H1 (cell line): Measurements from ENCODE around the gene THOC6. TPM values are rescaled to one million over a fixed set of nuclear protein-coding genes. Genes with fewer than 3 reads are reported as not detected.

ENCODE experiments used
- EGR1 ChIP-seq: IDR thresholded peaks from 2 replicates; pipeline ENCODE4 v1.6.1; 2011; ENCODE audit warnings: low read depth, low read length, borderline replicate concordance
- GTF2F1 ChIP-seq: IDR thresholded peaks from 2 replicates; pipeline ENCODE4 v1.6.1; 2012; ENCODE audit warnings: low read depth, low read length, improper control_type of control experiment, borderline replicate concordance
- JUND ChIP-seq: IDR thresholded peaks from 2 replicates; pipeline ENCODE4 v1.6.1; 2011; ENCODE audit warnings: mild to moderate bottlenecking, improper control_type of control experiment, low read length
- KDM4A ChIP-seq: IDR thresholded peaks from one replicate; pipeline ENCODE4 v1.7.1; 2012; ENCODE audit warnings: low read depth, mild to moderate bottlenecking, moderate library complexity, low read length, inconsistent platforms; ENCODE audit not compliant: severe bottlenecking
- NANOG ChIP-seq: IDR thresholded peaks from 2 replicates; pipeline ENCODE4 v1.6.1; 2011; ENCODE audit warnings: low read length, low read depth, mild to moderate bottlenecking, inconsistent platforms; ENCODE audit not compliant: insufficient read depth, poor library complexity, severe bottlenecking
- RFX5 ChIP-seq: IDR thresholded peaks from 2 replicates; pipeline ENCODE4 v1.6.1; 2011; ENCODE audit warnings: low read depth, low read length, improper control_type of control experiment, borderline replicate concordance
- SAP30 ChIP-seq: fragments of 300-600 bp; sonication (generic); IDR thresholded peaks from 2 replicates; pipeline ENCODE4 v1.7.1; 2012; ENCODE audit warnings: low read length, moderate library complexity, mild to moderate bottlenecking, inconsistent platforms; ENCODE audit not compliant: insufficient read depth, insufficient replicate concordance
- SIX5 ChIP-seq: IDR thresholded peaks from 2 replicates; pipeline ENCODE4 v1.6.1; 2011; ENCODE audit warnings: mild to moderate bottlenecking, low read depth, low read length
- SP2 ChIP-seq: IDR thresholded peaks from 2 replicates; pipeline ENCODE4 v1.6.1; 2012; ENCODE audit warnings: mild to moderate bottlenecking, low read length, inconsistent platforms
- TBP ChIP-seq: IDR thresholded peaks from 2 replicates; pipeline ENCODE4 v1.6.1; 2011; ENCODE audit warnings: low read depth, low read length, improper control_type of control experiment
- TEAD4 ChIP-seq: IDR thresholded peaks from 2 replicates; pipeline ENCODE4 v1.6.1; 2012; ENCODE audit warnings: low read depth, low read length, inconsistent platforms, mixed read lengths
- YY1 ChIP-seq: IDR thresholded peaks from 2 replicates; pipeline ENCODE4 v1.6.1; 2011; ENCODE audit warnings: low read depth, mild to moderate bottlenecking, low read length
- polyA plus RNA-seq, 7 experiments: library from polyadenylated mRNA; depleted of rRNA in 3 of 7; stranded (reverse) in 5 of 7; unstranded in 2 of 7; fragments of >200 nt in 5 of 7; fragments of 200-250 nt in 2 of 7; gene quantifications; 1 replicate in 5 of 7; 2 replicates in 1 of 7; 4 replicates in 1 of 7; pipeline versions ENCODE4 v1.2.1 to v1.2.3, GENCODE V29; 2011 to 2013; ENCODE audit warnings: missing spikeins in 2 of 7, mixed read lengths in 2 of 7
- total RNA-seq: library from RNA; stranded (reverse); fragmentation: NEBNext Ultra II Directional; extraction: Animal tissue kit (Norgen Biotek cat#: 25700); gene quantifications from 2 replicates; pipeline ENCODE4 v1.2.1, GENCODE V29; 2021
- TF ChIP-seq, protein P1 (sequence below): fragments of 300-600 bp; sonication (generic); IDR thresholded peaks from 2 replicates; pipeline ENCODE4 v1.7.1; 2012; ENCODE audit warnings: low read length, moderate library complexity, mild to moderate bottlenecking, inconsistent platforms; ENCODE audit not compliant: insufficient replicate concordance

THOC6 gene
- total and polyA plus RNA-seq, 2 of the 8 experiments (the other 6 are each of a cell fraction or from before 2014, with no cell fraction given) = 78.5 to 111 TPM

DNA sequence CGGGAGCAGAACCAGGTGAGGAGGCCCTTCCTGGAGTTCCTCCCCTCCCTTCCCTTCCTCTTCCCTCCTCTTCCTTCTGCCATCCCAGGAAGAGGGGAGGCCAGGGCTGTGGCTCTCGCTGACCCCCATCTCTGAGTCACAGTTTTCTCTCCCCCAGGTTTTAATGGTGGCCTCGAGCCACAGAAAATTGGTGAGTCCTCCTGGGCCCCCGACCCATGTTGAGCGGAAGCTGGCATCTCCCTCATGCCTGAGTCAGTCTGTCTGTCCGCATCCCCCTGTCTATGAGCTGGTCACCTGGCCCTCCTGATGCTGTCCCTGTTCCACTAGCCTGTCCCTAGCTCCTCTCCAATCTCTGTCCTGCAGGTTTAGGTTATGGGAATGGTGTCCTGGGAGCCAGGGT lies 23.9 kb upstream of the THOC6 start (continued):
- TF ChIP-seq, protein P1, sequence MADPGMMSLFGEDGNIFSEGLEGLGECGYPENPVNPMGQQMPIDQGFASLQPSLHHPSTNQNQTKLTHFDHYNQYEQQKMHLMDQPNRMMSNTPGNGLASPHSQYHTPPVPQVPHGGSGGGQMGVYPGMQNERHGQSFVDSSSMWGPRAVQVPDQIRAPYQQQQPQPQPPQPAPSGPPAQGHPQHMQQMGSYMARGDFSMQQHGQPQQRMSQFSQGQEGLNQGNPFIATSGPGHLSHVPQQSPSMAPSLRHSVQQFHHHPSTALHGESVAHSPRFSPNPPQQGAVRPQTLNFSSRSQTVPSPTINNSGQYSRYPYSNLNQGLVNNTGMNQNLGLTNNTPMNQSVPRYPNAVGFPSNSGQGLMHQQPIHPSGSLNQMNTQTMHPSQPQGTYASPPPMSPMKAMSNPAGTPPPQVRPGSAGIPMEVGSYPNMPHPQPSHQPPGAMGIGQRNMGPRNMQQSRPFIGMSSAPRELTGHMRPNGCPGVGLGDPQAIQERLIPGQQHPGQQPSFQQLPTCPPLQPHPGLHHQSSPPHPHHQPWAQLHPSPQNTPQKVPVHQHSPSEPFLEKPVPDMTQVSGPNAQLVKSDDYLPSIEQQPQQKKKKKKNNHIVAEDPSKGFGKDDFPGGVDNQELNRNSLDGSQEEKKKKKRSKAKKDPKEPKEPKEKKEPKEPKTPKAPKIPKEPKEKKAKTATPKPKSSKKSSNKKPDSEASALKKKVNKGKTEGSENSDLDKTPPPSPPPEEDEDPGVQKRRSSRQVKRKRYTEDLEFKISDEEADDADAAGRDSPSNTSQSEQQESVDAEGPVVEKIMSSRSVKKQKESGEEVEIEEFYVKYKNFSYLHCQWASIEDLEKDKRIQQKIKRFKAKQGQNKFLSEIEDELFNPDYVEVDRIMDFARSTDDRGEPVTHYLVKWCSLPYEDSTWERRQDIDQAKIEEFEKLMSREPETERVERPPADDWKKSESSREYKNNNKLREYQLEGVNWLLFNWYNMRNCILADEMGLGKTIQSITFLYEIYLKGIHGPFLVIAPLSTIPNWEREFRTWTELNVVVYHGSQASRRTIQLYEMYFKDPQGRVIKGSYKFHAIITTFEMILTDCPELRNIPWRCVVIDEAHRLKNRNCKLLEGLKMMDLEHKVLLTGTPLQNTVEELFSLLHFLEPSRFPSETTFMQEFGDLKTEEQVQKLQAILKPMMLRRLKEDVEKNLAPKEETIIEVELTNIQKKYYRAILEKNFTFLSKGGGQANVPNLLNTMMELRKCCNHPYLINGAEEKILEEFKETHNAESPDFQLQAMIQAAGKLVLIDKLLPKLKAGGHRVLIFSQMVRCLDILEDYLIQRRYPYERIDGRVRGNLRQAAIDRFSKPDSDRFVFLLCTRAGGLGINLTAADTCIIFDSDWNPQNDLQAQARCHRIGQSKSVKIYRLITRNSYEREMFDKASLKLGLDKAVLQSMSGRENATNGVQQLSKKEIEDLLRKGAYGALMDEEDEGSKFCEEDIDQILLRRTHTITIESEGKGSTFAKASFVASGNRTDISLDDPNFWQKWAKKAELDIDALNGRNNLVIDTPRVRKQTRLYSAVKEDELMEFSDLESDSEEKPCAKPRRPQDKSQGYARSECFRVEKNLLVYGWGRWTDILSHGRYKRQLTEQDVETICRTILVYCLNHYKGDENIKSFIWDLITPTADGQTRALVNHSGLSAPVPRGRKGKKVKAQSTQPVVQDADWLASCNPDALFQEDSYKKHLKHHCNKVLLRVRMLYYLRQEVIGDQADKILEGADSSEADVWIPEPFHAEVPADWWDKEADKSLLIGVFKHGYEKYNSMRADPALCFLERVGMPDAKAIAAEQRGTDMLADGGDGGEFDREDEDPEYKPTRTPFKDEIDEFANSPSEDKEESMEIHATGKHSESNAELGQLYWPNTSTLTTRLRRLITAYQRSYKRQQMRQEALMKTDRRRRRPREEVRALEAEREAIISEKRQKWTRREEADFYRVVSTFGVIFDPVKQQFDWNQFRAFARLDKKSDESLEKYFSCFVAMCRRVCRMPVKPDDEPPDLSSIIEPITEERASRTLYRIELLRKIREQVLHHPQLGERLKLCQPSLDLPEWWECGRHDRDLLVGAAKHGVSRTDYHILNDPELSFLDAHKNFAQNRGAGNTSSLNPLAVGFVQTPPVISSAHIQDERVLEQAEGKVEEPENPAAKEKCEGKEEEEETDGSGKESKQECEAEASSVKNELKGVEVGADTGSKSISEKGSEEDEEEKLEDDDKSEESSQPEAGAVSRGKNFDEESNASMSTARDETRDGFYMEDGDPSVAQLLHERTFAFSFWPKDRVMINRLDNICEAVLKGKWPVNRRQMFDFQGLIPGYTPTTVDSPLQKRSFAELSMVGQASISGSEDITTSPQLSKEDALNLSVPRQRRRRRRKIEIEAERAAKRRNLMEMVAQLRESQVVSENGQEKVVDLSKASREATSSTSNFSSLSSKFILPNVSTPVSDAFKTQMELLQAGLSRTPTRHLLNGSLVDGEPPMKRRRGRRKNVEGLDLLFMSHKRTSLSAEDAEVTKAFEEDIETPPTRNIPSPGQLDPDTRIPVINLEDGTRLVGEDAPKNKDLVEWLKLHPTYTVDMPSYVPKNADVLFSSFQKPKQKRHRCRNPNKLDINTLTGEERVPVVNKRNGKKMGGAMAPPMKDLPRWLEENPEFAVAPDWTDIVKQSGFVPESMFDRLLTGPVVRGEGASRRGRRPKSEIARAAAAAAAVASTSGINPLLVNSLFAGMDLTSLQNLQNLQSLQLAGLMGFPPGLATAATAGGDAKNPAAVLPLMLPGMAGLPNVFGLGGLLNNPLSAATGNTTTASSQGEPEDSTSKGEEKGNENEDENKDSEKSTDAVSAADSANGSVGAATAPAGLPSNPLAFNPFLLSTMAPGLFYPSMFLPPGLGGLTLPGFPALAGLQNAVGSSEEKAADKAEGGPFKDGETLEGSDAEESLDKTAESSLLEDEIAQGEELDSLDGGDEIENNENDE = no peak
- TF ChIP-seq SIX5 (no peak), RFX5 (no peak), EGR1 (no peak), TBP (no peak), TEAD4 (no peak), JUND (no peak), GTF2F1 (no peak), SP2 (no peak), SAP30 (no peak), YY1 (no peak), NANOG (no peak), KDM4A (no peak)
